HepG2 (cell line): ENCODE results near the gene THEM5. TPM values are rescaled to one million over a fixed set of nuclear protein-coding genes. Genes with fewer than 3 reads are reported as not detected.
A peak's percentile ranks its signal among the peaks of the same experiment; 100 is the strongest.

Source experiments
- EED ChIP-seq: sonication (generic); formaldehyde crosslinking; IDR thresholded peaks from 2 replicates; pipeline ENCODE4 v1.5.0; 2020; ENCODE audit warnings: mild to moderate bottlenecking, missing genetic modification reagents
- HNRNPK ChIP-seq: fragments of 200-400 bp; formaldehyde crosslinking; IDR thresholded peaks from 2 replicates; pipeline ENCODE4 v1.6.1; 2018; ENCODE audit warnings: low read length, low read depth, moderate library complexity, mild to moderate bottlenecking; ENCODE audit not compliant: poor library complexity, severe bottlenecking
- KDM2A ChIP-seq: sonication (generic); formaldehyde crosslinking; IDR thresholded peaks from 2 replicates; pipeline ENCODE4 v1.4.0; 2020; ENCODE audit warnings: low read depth, missing genetic modification reagents, borderline replicate concordance
- NFYC ChIP-seq: IDR thresholded peaks from 2 replicates; pipeline ENCODE4 v1.6.1; 2016; ENCODE audit warnings: missing genetic modification reagents, missing compliant biosample characterization
- SMC3 ChIP-seq: IDR thresholded peaks from 2 replicates; pipeline ENCODE4 v1.6.1; 2011; ENCODE audit warnings: low read length, improper control_type of control experiment
- SOX13 ChIP-seq, 3 experiments: fragments of 450-650 bp in 1 of 3; sonication (generic) in 1 of 3; formaldehyde crosslinking in 1 of 3; IDR thresholded peaks in 2 of 3; conservative IDR thresholded peaks in 1 of 3; 2 replicates each; pipeline versions ENCODE4 v1.5.0 to v1.6.1; 2016 to 2020; ENCODE audit warnings: antibody characterized with exemption in 1 of 3, mild to moderate bottlenecking in 1 of 3, missing compliant biosample characterization in 1 of 3, missing genetic modification reagents in 1 of 3, moderate library complexity in 1 of 3
- ZNF615 ChIP-seq: sonication (generic); formaldehyde crosslinking; IDR thresholded peaks from 2 replicates; pipeline ENCODE4 v1.5.0; 2020; ENCODE audit warnings: mild to moderate bottlenecking, missing genetic modification reagents, borderline replicate concordance
- polyA plus RNA-seq, 8 experiments: library from polyadenylated mRNA; depleted of rRNA in 3 of 8; stranded (reverse) in 7 of 8; unstranded in 1 of 8; fragments of >200 nt; fragmentation: Illumina TruSeq in 4 of 8; extraction: Trizol in 4 of 8; gene quantifications; 2 replicates each; pipeline versions ENCODE4 v1.2.1 to v1.2.3, GENCODE V29; 2011 to 2016; ENCODE audit warnings: low read depth in 4 of 8, missing spikeins in 1 of 8, mixed read lengths in 1 of 8; ENCODE audit not compliant: insufficient read depth in 1 of 8
- total RNA-seq, 5 experiments: library from RNA; depleted of rRNA; stranded (reverse); fragments of >200 nt; fragmentation: Illumina TruSeq; extraction: Trizol; gene quantifications; 2 replicates each; pipeline ENCODE4 v1.2.3, GENCODE V29; 2016; ENCODE audit warnings: low read depth in 1 of 5
- TF ChIP-seq, protein P1 (sequence below): fragments of 450-650 bp; IDR thresholded peaks from 2 replicates; pipeline ENCODE4 v1.6.1; 2017; ENCODE audit warnings: mild to moderate bottlenecking
- TF ChIP-seq, protein P2 (sequence below), 2 experiments: fragments of 450-650 bp in 1 of 2; sonication (generic) in 1 of 2; formaldehyde crosslinking in 1 of 2; IDR thresholded peaks; 2 replicates each; pipeline versions ENCODE4 v1.6.1 to v1.8.0; 2016 to 2022; ENCODE audit warnings: antibody characterized with exemption in 1 of 2, mild to moderate bottlenecking in 1 of 2, missing genetic modification reagents in 1 of 2
- TF ChIP-seq, protein P3 (sequence below): sonication (generic); formaldehyde crosslinking; IDR thresholded peaks from 2 replicates; pipeline ENCODE4 v1.4.0; 2020; ENCODE audit warnings: missing genetic modification reagents, borderline replicate concordance
- TF ChIP-seq, protein P4 (sequence below): sonication (generic); formaldehyde crosslinking; IDR thresholded peaks from 2 replicates; pipeline ENCODE4 v1.8.0; 2022; ENCODE audit warnings: mild to moderate bottlenecking, missing genetic modification reagents, moderate library complexity

THEM5 gene
- total and polyA plus RNA-seq, 2 of the 13 experiments (the other 11 are each of a cell fraction or from before 2014, with no cell fraction given), result not detected

DNA sequence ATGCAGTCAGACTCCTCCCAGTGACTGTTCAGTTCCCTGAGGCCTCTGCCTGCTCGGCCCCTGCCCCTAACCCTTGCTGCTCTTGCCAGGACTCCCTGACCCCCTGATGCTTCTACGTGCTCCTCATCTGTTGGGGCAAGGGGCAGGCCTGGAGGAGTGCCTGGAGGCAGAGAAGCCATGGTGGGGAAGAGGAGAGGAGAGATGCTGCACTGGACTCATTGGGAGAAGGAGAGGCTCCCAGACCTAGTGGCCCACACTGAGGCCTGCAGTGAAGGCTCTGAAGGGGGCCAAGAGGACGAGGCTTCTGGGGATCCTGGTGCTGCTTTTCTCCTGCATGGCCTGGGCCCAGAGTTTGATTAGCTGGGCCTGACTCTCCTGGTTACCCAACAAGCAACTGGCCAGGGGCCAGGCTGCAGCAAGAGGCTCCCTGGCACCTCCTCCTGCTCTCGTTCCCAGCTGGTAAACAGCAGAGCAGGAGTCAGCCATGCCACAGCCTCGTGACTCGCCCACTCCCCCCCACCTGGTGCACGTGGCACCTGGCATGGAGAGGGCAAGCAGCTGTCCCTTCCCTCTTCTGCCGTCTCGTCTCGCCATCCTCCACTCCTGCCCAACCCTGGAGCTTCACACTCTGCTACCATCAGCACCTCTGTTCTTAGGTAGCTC lies 21.1 kb downstream of the THEM5 start (continued):
- TF ChIP-seq HNRNPK (no peak), KDM2A (CRISPR knock-in tag) (no peak), EED (no peak), SMC3 (no peak), SOX13 (IDR thresholded peaks at IDR 0.05) (no peak), SOX13 (CRISPR knock-in tag; conservative IDR thresholded peaks at IDR 0.05 in 1 of 2, IDR thresholded peaks at IDR 0.05 in 1 of 2) (peak in 1 of 2 experiments; percentile 55; a peak in 1 of 4 replicates), NFYC (CRISPR knock-in tag) (no peak), ZNF615 (CRISPR knock-in tag) (no peak)
- TF ChIP-seq, protein P1, sequence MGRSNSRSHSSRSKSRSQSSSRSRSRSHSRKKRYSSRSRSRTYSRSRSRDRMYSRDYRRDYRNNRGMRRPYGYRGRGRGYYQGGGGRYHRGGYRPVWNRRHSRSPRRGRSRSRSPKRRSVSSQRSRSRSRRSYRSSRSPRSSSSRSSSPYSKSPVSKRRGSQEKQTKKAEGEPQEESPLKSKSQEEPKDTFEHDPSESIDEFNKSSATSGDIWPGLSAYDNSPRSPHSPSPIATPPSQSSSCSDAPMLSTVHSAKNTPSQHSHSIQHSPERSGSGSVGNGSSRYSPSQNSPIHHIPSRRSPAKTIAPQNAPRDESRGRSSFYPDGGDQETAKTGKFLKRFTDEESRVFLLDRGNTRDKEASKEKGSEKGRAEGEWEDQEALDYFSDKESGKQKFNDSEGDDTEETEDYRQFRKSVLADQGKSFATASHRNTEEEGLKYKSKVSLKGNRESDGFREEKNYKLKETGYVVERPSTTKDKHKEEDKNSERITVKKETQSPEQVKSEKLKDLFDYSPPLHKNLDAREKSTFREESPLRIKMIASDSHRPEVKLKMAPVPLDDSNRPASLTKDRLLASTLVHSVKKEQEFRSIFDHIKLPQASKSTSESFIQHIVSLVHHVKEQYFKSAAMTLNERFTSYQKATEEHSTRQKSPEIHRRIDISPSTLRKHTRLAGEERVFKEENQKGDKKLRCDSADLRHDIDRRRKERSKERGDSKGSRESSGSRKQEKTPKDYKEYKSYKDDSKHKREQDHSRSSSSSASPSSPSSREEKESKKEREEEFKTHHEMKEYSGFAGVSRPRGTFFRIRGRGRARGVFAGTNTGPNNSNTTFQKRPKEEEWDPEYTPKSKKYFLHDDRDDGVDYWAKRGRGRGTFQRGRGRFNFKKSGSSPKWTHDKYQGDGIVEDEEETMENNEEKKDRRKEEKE, result no peak
- TF ChIP-seq, protein P2, sequence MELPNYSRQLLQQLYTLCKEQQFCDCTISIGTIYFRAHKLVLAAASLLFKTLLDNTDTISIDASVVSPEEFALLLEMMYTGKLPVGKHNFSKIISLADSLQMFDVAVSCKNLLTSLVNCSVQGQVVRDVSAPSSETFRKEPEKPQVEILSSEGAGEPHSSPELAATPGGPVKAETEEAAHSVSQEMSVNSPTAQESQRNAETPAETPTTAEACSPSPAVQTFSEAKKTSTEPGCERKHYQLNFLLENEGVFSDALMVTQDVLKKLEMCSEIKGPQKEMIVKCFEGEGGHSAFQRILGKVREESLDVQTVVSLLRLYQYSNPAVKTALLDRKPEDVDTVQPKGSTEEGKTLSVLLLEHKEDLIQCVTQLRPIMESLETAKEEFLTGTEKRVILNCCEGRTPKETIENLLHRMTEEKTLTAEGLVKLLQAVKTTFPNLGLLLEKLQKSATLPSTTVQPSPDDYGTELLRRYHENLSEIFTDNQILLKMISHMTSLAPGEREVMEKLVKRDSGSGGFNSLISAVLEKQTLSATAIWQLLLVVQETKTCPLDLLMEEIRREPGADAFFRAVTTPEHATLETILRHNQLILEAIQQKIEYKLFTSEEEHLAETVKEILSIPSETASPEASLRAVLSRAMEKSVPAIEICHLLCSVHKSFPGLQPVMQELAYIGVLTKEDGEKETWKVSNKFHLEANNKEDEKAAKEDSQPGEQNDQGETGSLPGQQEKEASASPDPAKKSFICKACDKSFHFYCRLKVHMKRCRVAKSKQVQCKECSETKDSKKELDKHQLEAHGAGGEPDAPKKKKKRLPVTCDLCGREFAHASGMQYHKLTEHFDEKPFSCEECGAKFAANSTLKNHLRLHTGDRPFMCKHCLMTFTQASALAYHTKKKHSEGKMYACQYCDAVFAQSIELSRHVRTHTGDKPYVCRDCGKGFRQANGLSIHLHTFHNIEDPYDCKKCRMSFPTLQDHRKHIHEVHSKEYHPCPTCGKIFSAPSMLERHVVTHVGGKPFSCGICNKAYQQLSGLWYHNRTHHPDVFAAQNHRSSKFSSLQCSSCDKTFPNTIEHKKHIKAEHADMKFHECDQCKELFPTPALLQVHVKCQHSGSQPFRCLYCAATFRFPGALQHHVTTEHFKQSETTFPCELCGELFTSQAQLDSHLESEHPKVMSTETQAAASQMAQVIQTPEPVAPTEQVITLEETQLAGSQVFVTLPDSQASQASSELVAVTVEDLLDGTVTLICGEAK (IDR thresholded peaks at IDR 0.05), result no peak
- TF ChIP-seq, protein P2 (CRISPR knock-in tag; IDR thresholded peaks at IDR 0.05), result no peak; the same call in 1 of the 2 replicates
- TF ChIP-seq, protein P3, sequence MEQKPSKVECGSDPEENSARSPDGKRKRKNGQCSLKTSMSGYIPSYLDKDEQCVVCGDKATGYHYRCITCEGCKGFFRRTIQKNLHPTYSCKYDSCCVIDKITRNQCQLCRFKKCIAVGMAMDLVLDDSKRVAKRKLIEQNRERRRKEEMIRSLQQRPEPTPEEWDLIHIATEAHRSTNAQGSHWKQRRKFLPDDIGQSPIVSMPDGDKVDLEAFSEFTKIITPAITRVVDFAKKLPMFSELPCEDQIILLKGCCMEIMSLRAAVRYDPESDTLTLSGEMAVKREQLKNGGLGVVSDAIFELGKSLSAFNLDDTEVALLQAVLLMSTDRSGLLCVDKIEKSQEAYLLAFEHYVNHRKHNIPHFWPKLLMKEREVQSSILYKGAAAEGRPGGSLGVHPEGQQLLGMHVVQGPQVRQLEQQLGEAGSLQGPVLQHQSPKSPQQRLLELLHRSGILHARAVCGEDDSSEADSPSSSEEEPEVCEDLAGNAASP (CRISPR knock-in tag), result no peak
- TF ChIP-seq, protein P4, sequence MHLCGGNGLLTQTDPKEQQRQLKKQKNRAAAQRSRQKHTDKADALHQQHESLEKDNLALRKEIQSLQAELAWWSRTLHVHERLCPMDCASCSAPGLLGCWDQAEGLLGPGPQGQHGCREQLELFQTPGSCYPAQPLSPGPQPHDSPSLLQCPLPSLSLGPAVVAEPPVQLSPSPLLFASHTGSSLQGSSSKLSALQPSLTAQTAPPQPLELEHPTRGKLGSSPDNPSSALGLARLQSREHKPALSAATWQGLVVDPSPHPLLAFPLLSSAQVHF (CRISPR knock-in tag), result no peak
